IMR-90 (cell line): ENCODE data around the gene DCAF11. TPM values are rescaled to one million over a fixed set of nuclear protein-coding genes. Genes with fewer than 3 reads are reported as not detected.

Source experiments
- ATAC-seq: fragments of 200-7000 bp; cut with Tn5 transposase; 2 replicates; pipeline ENCODE4 v1.9.1; 2020; ENCODE audit warnings: low read depth, mild to moderate bottlenecking, moderate library complexity
- BruUV-seq: library from RNA; stranded (reverse); fragments of 400-500 nt; replicated peaks from 2 replicates; lab custom pipeline; 2021; lab: Mats Ljungman, UMichigan
- CTCF ChIA-PET: fragments of 300-600 bp; formaldehyde crosslinking; extraction: SDS; loops from one replicate; lab custom pipeline; 2021; ENCODE audit warnings: antibody characterized with exemption; lab: Yijun Ruan, JAX
- POLR2A ChIA-PET: fragments of 300-600 bp; sonication (Branson Sonifier 250); formaldehyde crosslinking; loops from one replicate; lab custom pipeline; 2022; ENCODE audit warnings: antibody characterized with exemption; ENCODE audit not compliant: unreplicated experiment; lab: Charles Lee
- DNase-seq: peaks from one replicate; pipeline ENCODE4 v3.0.0; 2013
- H2AFZ ChIP-seq: replicated peaks from 2 replicates; pipeline ENCODE3; 2013; ENCODE audit warnings: low read length, mild to moderate bottlenecking; ENCODE audit not compliant: poor library complexity
- H2AK5ac ChIP-seq: 2 replicates; pipeline ENCODE4 v1.6.1; 2013; ENCODE audit warnings: low read depth, low read length, inconsistent platforms
- H2AK9ac ChIP-seq: replicated peaks from 2 replicates; pipeline ENCODE3; 2013; ENCODE audit warnings: mild to moderate bottlenecking, low read depth, low read length, moderate library complexity; ENCODE audit not compliant: poor library complexity
- H2BK120ac ChIP-seq: 2 replicates; pipeline ENCODE4 v1.6.1; 2013; ENCODE audit warnings: low read depth, low read length, inconsistent platforms
- H2BK15ac ChIP-seq: 3 replicates; pipeline ENCODE4 v1.6.1; 2013; ENCODE audit warnings: low read depth, low read length, inconsistent platforms
- H2BK20ac ChIP-seq: 2 replicates; pipeline ENCODE4 v1.6.1; 2013; ENCODE audit warnings: low read depth, mild to moderate bottlenecking, inconsistent platforms, low read length, moderate library complexity
- H2BK5ac ChIP-seq: 2 replicates; pipeline ENCODE4 v1.6.1; 2013; ENCODE audit warnings: mild to moderate bottlenecking, low read depth, low read length, inconsistent platforms; ENCODE audit not compliant: poor library complexity, severe bottlenecking
- H3K14ac ChIP-seq: replicated peaks from 2 replicates; pipeline ENCODE4 v1.6.1; 2013; ENCODE audit warnings: low read depth, low read length, inconsistent platforms
- H3K18ac ChIP-seq: 2 replicates; pipeline ENCODE4 v1.6.1; 2013; ENCODE audit warnings: low read depth, low read length, control low read depth
- H3K23ac ChIP-seq: 2 replicates; pipeline ENCODE4 v1.6.1; 2013; ENCODE audit warnings: low read depth, low read length, inconsistent platforms
- H3K27ac ChIP-seq: 2 replicates; pipeline ENCODE4 v1.5.1; 2013; ENCODE audit warnings: mild to moderate bottlenecking, control low read depth, low read length; ENCODE audit not compliant: insufficient read depth
- H3K27me3 ChIP-seq: 2 replicates; pipeline ENCODE4 v1.6.1; 2013; ENCODE audit warnings: low read length; ENCODE audit not compliant: control insufficient read depth, insufficient read depth
- H3K36me3 ChIP-seq: 2 replicates; pipeline ENCODE4 v1.6.1; 2013; ENCODE audit warnings: low read length, mixed read lengths; ENCODE audit not compliant: control insufficient read depth, insufficient read depth
- H3K4ac ChIP-seq: 2 replicates; pipeline ENCODE4 v1.6.1; 2013; ENCODE audit warnings: low read depth, low read length, inconsistent platforms
- H3K4me1 ChIP-seq: 2 replicates; pipeline ENCODE4 v1.6.1; 2013; ENCODE audit warnings: low read length, mixed read lengths; ENCODE audit not compliant: control insufficient read depth, insufficient read depth
- H3K4me2 ChIP-seq: 2 replicates; pipeline ENCODE4 v1.6.1; 2013; ENCODE audit warnings: low read depth, mild to moderate bottlenecking, control low read depth, low read length, moderate library complexity
- H3K4me3 ChIP-seq: 2 replicates; pipeline ENCODE4 v1.5.1; 2013; ENCODE audit warnings: low read depth, mild to moderate bottlenecking, control low read depth, low read length, moderate library complexity; ENCODE audit not compliant: insufficient read depth
- H3K56ac ChIP-seq: 2 replicates; pipeline ENCODE4 v1.6.1; 2013; ENCODE audit warnings: low read length, inconsistent platforms; ENCODE audit not compliant: insufficient read depth; ENCODE audit errors: extremely low read depth
- H3K79me1 ChIP-seq, 2 experiments: 2 replicates each; pipeline ENCODE4 v1.6.1; 2013; ENCODE audit warnings: low read length in 2 of 2, inconsistent platforms in 1 of 2, low read depth in 1 of 2
- H3K9ac ChIP-seq: 2 replicates; pipeline ENCODE4 v1.6.1; 2013; ENCODE audit warnings: low read depth, low read length, control low read depth
- H3K9me1 ChIP-seq: 2 replicates; pipeline ENCODE4 v1.6.1; 2013; ENCODE audit warnings: low read length, inconsistent platforms; ENCODE audit not compliant: insufficient read depth
- H3K9me3 ChIP-seq: 2 replicates; pipeline ENCODE4 v1.6.1; 2013; ENCODE audit warnings: low read length; ENCODE audit not compliant: control insufficient read depth, insufficient read depth
- H4K20me1 ChIP-seq: 2 replicates; pipeline ENCODE4 v1.6.1; 2013; ENCODE audit warnings: low read length, inconsistent platforms; ENCODE audit not compliant: insufficient read depth
- H4K5ac ChIP-seq: 2 replicates; pipeline ENCODE4 v1.6.1; 2013; ENCODE audit warnings: mild to moderate bottlenecking, low read depth, low read length, control low read depth
- H4K8ac ChIP-seq, 2 experiments: 2 replicates each; pipeline ENCODE4 v1.6.1; 2013; ENCODE audit warnings: low read depth in 2 of 2, low read length in 2 of 2, control low read depth in 1 of 2, inconsistent platforms in 1 of 2
- H4K91ac ChIP-seq: 2 replicates; pipeline ENCODE4 v1.6.1; 2013; ENCODE audit warnings: low read depth, low read length, inconsistent platforms; ENCODE audit not compliant: insufficient read depth
- CEBPB ChIP-seq: IDR thresholded peaks from 2 replicates; pipeline ENCODE4 v1.6.1; 2012; ENCODE audit warnings: low read depth, low read length, improper control_type of control experiment
- ELK1 ChIP-seq: fragments of 150-350 bp; IDR thresholded peaks from 2 replicates; pipeline ENCODE4 v1.6.1; 2016; ENCODE audit warnings: low read depth, mild to moderate bottlenecking, low read length, moderate library complexity, borderline replicate concordance
- RAD21 ChIP-seq: IDR thresholded peaks from 2 replicates; pipeline ENCODE4 v1.6.1; 2012; ENCODE audit warnings: low read length, improper control_type of control experiment
- WGBS, 2 experiments: methylation state at CpG; one replicate each; pipeline versions ENCODE4 v1.1.5 to v1.1.7; 2013; ENCODE audit warnings: missing lambda C conversion rate in 2 of 2; ENCODE audit not compliant: insufficient read length in 1 of 2; ENCODE audit errors: extremely low coverage in 2 of 2; 5-methylcytosine and 5-hydroxymethylcytosine counted together
- dilution Hi-C: fragments of 300-500 bp; cut with HindIII; formaldehyde crosslinking; loops from one replicate; pipeline ENCODE4 v1.14.3; 2018; ENCODE audit warnings: low sequenced_read_pairs; ENCODE audit not compliant: unreplicated experiment
- in situ Hi-C: fragments of 300-500 bp; cut with MboI; formaldehyde crosslinking; loops from 3 replicates; pipeline ENCODE4 v1.14.3; 2019; ENCODE audit warnings: low sequenced_read_pairs, inconsistent platforms, mixed read lengths
- intact Hi-C: fragments of 100-400 bp; cut with micrococcal nuclease; formaldehyde crosslinking; loops from 2 replicates; pipeline ENCODE4 v1.10.0; 2022
- polyA plus RNA-seq, 3 experiments: library from polyadenylated mRNA; depleted of rRNA; stranded (reverse); fragments of >200 nt; gene quantifications; 2 replicates each; pipeline ENCODE4 v1.2.3, GENCODE V29; 2012; ENCODE audit warnings: low replicate concordance in 1 of 3
- total RNA-seq: library from RNA; depleted of rRNA; stranded (reverse); fragments of >200 nt; gene quantifications from 2 replicates; pipeline ENCODE4 v1.2.3, GENCODE V29; 2012

Gene DCAF11
- total and polyA plus RNA-seq, 2 of the 4 experiments (the other 2 are of a cell fraction), result 21.0 to 52.0 TPM

GRCh38 chr14:24167469-24168114 is 53.0 kb downstream of the DCAF11 start:
- Histone ChIP-seq H3K9me1 (peaks cover 5% of the 10 kb centered on the region; the same call in 1 of the 2 replicates), H3K4ac (no peak overlapping the region), H3K4me1 (no peaks in the 10 kb centered on the region), H3K18ac (no peak overlapping the region), H2BK15ac (no peak overlapping the region), H3K9ac (no peak overlapping the region), H4K91ac (no peak overlapping the region), H4K20me1 (no peaks in the 10 kb centered on the region), H2AFZ (no peak overlapping the region), H2AK9ac (no peak overlapping the region), H3K9me3 (no peaks in the 10 kb centered on the region), H3K56ac (no peak overlapping the region), H3K14ac (no peak overlapping the region), H2BK120ac (no peak overlapping the region), H3K36me3 (peaks cover 55% of the 10 kb centered on the region), H4K8ac (no peak overlapping the region), H2AK5ac (no peak overlapping the region), H3K4me3 (no peak overlapping the region), H2BK5ac (no peak overlapping the region), H3K23ac (no peak overlapping the region), H3K4me2 (no peak overlapping the region), H3K27ac (no peak overlapping the region), H3K79me1 (peaks cover 6 to 25% of the 10 kb centered on the region in 2 experiments; a peak in 3 of 4 replicates), H3K27me3 (no peaks in the 10 kb centered on the region), H2BK20ac (no peak overlapping the region), H4K5ac (no peak overlapping the region)
- BruUV-seq, result no TSS peak
- WGBS, 2 experiments, result 100% methylated on average over 1 of the region's 3 CpGs; no CpG with 5 or more reads in 1 of the 2 experiments
- no peak for DNase-seq
- TF ChIP-seq CEBPB (0 out of 2 replicates have a peak, but pooled peaks have one; percentile 46), ELK1 (no peak), RAD21 (no peak)
- dilution Hi-C loops (no loop called here), intact Hi-C loops (no loop called here), in situ Hi-C loops (no loop called here)
- ChIA-PET CTCF (no interaction called here), POLR2A (no interaction called here)
- ATAC-seq, result no peak
